Measurements from ENCODE around the gene GPC1.
"Not testable (repeated sequence)": the region's sequence is repeated elsewhere in the genome, so short reads cannot be mapped to it uniquely, and the experiment has no call there.

Gene GPC1

GRCh38 chr2:240494194-240494793 lies 58.8 kb downstream of the GPC1 start:
- no peak for DNase-seq (ENCODE audit: low spot score)
- no peak for FAIRE-seq

- not testable (repeated sequence) for FAIRE-seq; DNase-seq (ENCODE audit: low spot score)
Measured at GRCh38 chr2:240494942-240495341, 59.5 kb downstream of the GPC1 start.

GRCh38 chr2:240497082-240497481 lies 61.6 kb downstream of the GPC1 start:
- peak; percentile 36 for DNase-seq (ENCODE audit: low spot score)
- FAIRE-seq, result peak; percentile 20

- FAIRE-seq (no peak), DNase-seq (ENCODE audit: low spot score) (no peak)
Measured at GRCh38 chr2:240498171-240498957, 62.9 kb downstream of the GPC1 start.

- no peak for FAIRE-seq
- DNase-seq (ENCODE audit: low spot score), result no peak
Measured at GRCh38 chr2:240498958-240499260, 63.4 kb downstream of the GPC1 start.

GRCh38 chr2:240499309-240500301 lies 64.1 kb downstream of the GPC1 start:
- no peak for FAIRE-seq
- DNase-seq (ENCODE audit: low spot score), result no peak

- DNase-seq (ENCODE audit: low spot score) (no peak), FAIRE-seq (no peak)
Measured at GRCh38 chr2:240500561-240501423, 65.3 kb downstream of the GPC1 start.

- no peak for FAIRE-seq
- no peak for DNase-seq (ENCODE audit: low spot score)
Measured at GRCh38 chr2:240501531-240501991, 66.1 kb downstream of the GPC1 start.

GRCh38 chr2:240502059-240502429 lies 66.6 kb downstream of the GPC1 start:
- DNase-seq (ENCODE audit: low spot score), result no peak
- no peak for FAIRE-seq

- DNase-seq (ENCODE audit: low spot score) (no peak), FAIRE-seq (no peak)
Measured at GRCh38 chr2:240502430-240503121, 67.1 kb downstream of the GPC1 start.

GRCh38 chr2:240503375-240503774 lies 67.9 kb downstream of the GPC1 start:
- FAIRE-seq (no peak), DNase-seq (ENCODE audit: low spot score) (no peak)

- FAIRE-seq, result no peak
- DNase-seq (ENCODE audit: low spot score), result no peak
Measured at GRCh38 chr2:240503848-240504247, 68.4 kb downstream of the GPC1 start.

GRCh38 chr2:240505910-240506309 lies 70.4 kb downstream of the GPC1 start:
- FAIRE-seq, result no peak

GRCh38 chr2:240506406-240507059 lies 71.1 kb downstream of the GPC1 start:
- FAIRE-seq, result no peak
- DNase-seq (ENCODE audit: low spot score), result no peak

More at GRCh38 chr2:240505910-240506309, 70.4 kb downstream of the GPC1 start:
- DNase-seq (ENCODE audit: low spot score), result no peak

GRCh38 chr2:240507060-240507777 lies 71.8 kb downstream of the GPC1 start:
- FAIRE-seq (no peak), DNase-seq (ENCODE audit: low spot score) (no peak)

GRCh38 chr2:240507778-240508251 lies 72.4 kb downstream of the GPC1 start:
- DNase-seq (ENCODE audit: low spot score) (no peak), FAIRE-seq (no peak)

- no peak for FAIRE-seq
- no peak for DNase-seq (ENCODE audit: low spot score)
Measured at GRCh38 chr2:240508832-240509545, 73.5 kb downstream of the GPC1 start.
